IMR-90 (cell line): ENCODE data around the gene AQP1. TPM values are rescaled to one million over a fixed set of nuclear protein-coding genes. Genes with fewer than 3 reads are reported as not detected.
A peak's percentile ranks its signal among the peaks of the same experiment; 100 is the strongest.

Experiments used
- ATAC-seq: fragments of 200-7000 bp; cut with Tn5 transposase; 2 replicates; pipeline ENCODE4 v1.9.1; 2020; ENCODE audit warnings: low read depth, mild to moderate bottlenecking, moderate library complexity
- BruUV-seq: library from RNA; stranded (reverse); fragments of 400-500 nt; replicated peaks from 2 replicates; lab custom pipeline; 2021; lab: Mats Ljungman, UMichigan
- CTCF ChIA-PET: fragments of 300-600 bp; formaldehyde crosslinking; extraction: SDS; loops from one replicate; lab custom pipeline; 2021; ENCODE audit warnings: antibody characterized with exemption; lab: Yijun Ruan, JAX
- POLR2A ChIA-PET: fragments of 300-600 bp; sonication (Branson Sonifier 250); formaldehyde crosslinking; loops from one replicate; lab custom pipeline; 2022; ENCODE audit warnings: antibody characterized with exemption; ENCODE audit not compliant: unreplicated experiment; lab: Charles Lee
- DNase-seq: peaks from one replicate; pipeline ENCODE4 v3.0.0; 2013
- H2AFZ ChIP-seq: replicated peaks from 2 replicates; pipeline ENCODE3; 2013; ENCODE audit warnings: low read length, mild to moderate bottlenecking; ENCODE audit not compliant: poor library complexity
- H2AK5ac ChIP-seq: 2 replicates; pipeline ENCODE4 v1.6.1; 2013; ENCODE audit warnings: low read depth, low read length, inconsistent platforms
- H2AK9ac ChIP-seq: replicated peaks from 2 replicates; pipeline ENCODE3; 2013; ENCODE audit warnings: mild to moderate bottlenecking, low read depth, low read length, moderate library complexity; ENCODE audit not compliant: poor library complexity
- H2BK120ac ChIP-seq: 2 replicates; pipeline ENCODE4 v1.6.1; 2013; ENCODE audit warnings: low read depth, low read length, inconsistent platforms
- H2BK15ac ChIP-seq: 3 replicates; pipeline ENCODE4 v1.6.1; 2013; ENCODE audit warnings: low read depth, low read length, inconsistent platforms
- H2BK20ac ChIP-seq: 2 replicates; pipeline ENCODE4 v1.6.1; 2013; ENCODE audit warnings: low read depth, mild to moderate bottlenecking, inconsistent platforms, low read length, moderate library complexity
- H2BK5ac ChIP-seq: 2 replicates; pipeline ENCODE4 v1.6.1; 2013; ENCODE audit warnings: mild to moderate bottlenecking, low read depth, low read length, inconsistent platforms; ENCODE audit not compliant: poor library complexity, severe bottlenecking
- H3K14ac ChIP-seq: replicated peaks from 2 replicates; pipeline ENCODE4 v1.6.1; 2013; ENCODE audit warnings: low read depth, low read length, inconsistent platforms
- H3K18ac ChIP-seq: 2 replicates; pipeline ENCODE4 v1.6.1; 2013; ENCODE audit warnings: low read depth, low read length, control low read depth
- H3K23ac ChIP-seq: 2 replicates; pipeline ENCODE4 v1.6.1; 2013; ENCODE audit warnings: low read depth, low read length, inconsistent platforms
- H3K27ac ChIP-seq: 2 replicates; pipeline ENCODE4 v1.5.1; 2013; ENCODE audit warnings: mild to moderate bottlenecking, control low read depth, low read length; ENCODE audit not compliant: insufficient read depth
- H3K27me3 ChIP-seq: 2 replicates; pipeline ENCODE4 v1.6.1; 2013; ENCODE audit warnings: low read length; ENCODE audit not compliant: control insufficient read depth, insufficient read depth
- H3K36me3 ChIP-seq: 2 replicates; pipeline ENCODE4 v1.6.1; 2013; ENCODE audit warnings: low read length, mixed read lengths; ENCODE audit not compliant: control insufficient read depth, insufficient read depth
- H3K4ac ChIP-seq: 2 replicates; pipeline ENCODE4 v1.6.1; 2013; ENCODE audit warnings: low read depth, low read length, inconsistent platforms
- H3K4me1 ChIP-seq: 2 replicates; pipeline ENCODE4 v1.6.1; 2013; ENCODE audit warnings: low read length, mixed read lengths; ENCODE audit not compliant: control insufficient read depth, insufficient read depth
- H3K4me2 ChIP-seq: 2 replicates; pipeline ENCODE4 v1.6.1; 2013; ENCODE audit warnings: low read depth, mild to moderate bottlenecking, control low read depth, low read length, moderate library complexity
- H3K4me3 ChIP-seq: 2 replicates; pipeline ENCODE4 v1.5.1; 2013; ENCODE audit warnings: low read depth, mild to moderate bottlenecking, control low read depth, low read length, moderate library complexity; ENCODE audit not compliant: insufficient read depth
- H3K56ac ChIP-seq: 2 replicates; pipeline ENCODE4 v1.6.1; 2013; ENCODE audit warnings: low read length, inconsistent platforms; ENCODE audit not compliant: insufficient read depth; ENCODE audit errors: extremely low read depth
- H3K79me1 ChIP-seq, 2 experiments: 2 replicates each; pipeline ENCODE4 v1.6.1; 2013; ENCODE audit warnings: low read length in 2 of 2, inconsistent platforms in 1 of 2, low read depth in 1 of 2
- H3K9ac ChIP-seq: 2 replicates; pipeline ENCODE4 v1.6.1; 2013; ENCODE audit warnings: low read depth, low read length, control low read depth
- H3K9me1 ChIP-seq: 2 replicates; pipeline ENCODE4 v1.6.1; 2013; ENCODE audit warnings: low read length, inconsistent platforms; ENCODE audit not compliant: insufficient read depth
- H3K9me3 ChIP-seq: 2 replicates; pipeline ENCODE4 v1.6.1; 2013; ENCODE audit warnings: low read length; ENCODE audit not compliant: control insufficient read depth, insufficient read depth
- H4K20me1 ChIP-seq: 2 replicates; pipeline ENCODE4 v1.6.1; 2013; ENCODE audit warnings: low read length, inconsistent platforms; ENCODE audit not compliant: insufficient read depth
- H4K5ac ChIP-seq: 2 replicates; pipeline ENCODE4 v1.6.1; 2013; ENCODE audit warnings: mild to moderate bottlenecking, low read depth, low read length, control low read depth
- H4K8ac ChIP-seq, 2 experiments: 2 replicates each; pipeline ENCODE4 v1.6.1; 2013; ENCODE audit warnings: low read depth in 2 of 2, low read length in 2 of 2, control low read depth in 1 of 2, inconsistent platforms in 1 of 2
- H4K91ac ChIP-seq: 2 replicates; pipeline ENCODE4 v1.6.1; 2013; ENCODE audit warnings: low read depth, low read length, inconsistent platforms; ENCODE audit not compliant: insufficient read depth
- CEBPB ChIP-seq: IDR thresholded peaks from 2 replicates; pipeline ENCODE4 v1.6.1; 2012; ENCODE audit warnings: low read depth, low read length, improper control_type of control experiment
- WGBS, 2 experiments: methylation state at CpG; one replicate each; pipeline versions ENCODE4 v1.1.5 to v1.1.7; 2013; ENCODE audit warnings: missing lambda C conversion rate in 2 of 2; ENCODE audit not compliant: insufficient read length in 1 of 2; ENCODE audit errors: extremely low coverage in 2 of 2; 5-methylcytosine and 5-hydroxymethylcytosine counted together
- dilution Hi-C: fragments of 300-500 bp; cut with HindIII; formaldehyde crosslinking; loops from one replicate; pipeline ENCODE4 v1.14.3; 2018; ENCODE audit warnings: low sequenced_read_pairs; ENCODE audit not compliant: unreplicated experiment
- in situ Hi-C: fragments of 300-500 bp; cut with MboI; formaldehyde crosslinking; loops from 3 replicates; pipeline ENCODE4 v1.14.3; 2019; ENCODE audit warnings: low sequenced_read_pairs, inconsistent platforms, mixed read lengths
- intact Hi-C: fragments of 100-400 bp; cut with micrococcal nuclease; formaldehyde crosslinking; loops from 2 replicates; pipeline ENCODE4 v1.10.0; 2022
- polyA plus RNA-seq, 3 experiments: library from polyadenylated mRNA; depleted of rRNA; stranded (reverse); fragments of >200 nt; gene quantifications; 2 replicates each; pipeline ENCODE4 v1.2.3, GENCODE V29; 2012; ENCODE audit warnings: low replicate concordance in 1 of 3
- total RNA-seq: library from RNA; depleted of rRNA; stranded (reverse); fragments of >200 nt; gene quantifications from 2 replicates; pipeline ENCODE4 v1.2.3, GENCODE V29; 2012

AQP1 gene
- total and polyA plus RNA-seq, 2 of the 4 experiments (the other 2 are of a cell fraction) = 0.18 to 0.39 TPM

- Histone ChIP-seq H2BK5ac (no peak overlapping the region), H3K36me3 (no peaks in the 10 kb centered on the region), H3K4ac (no peak overlapping the region; the same call in 1 of the 2 replicates), H4K8ac (no peak overlapping the region), H3K56ac (no peak overlapping the region), H3K9ac (no peak overlapping the region), H4K5ac (no peak overlapping the region), H3K18ac (no peak overlapping the region), H4K91ac (peak overlapping the region; percentile 34; the same call in 1 of the 2 replicates), H3K9me3 (no peaks in the 10 kb centered on the region), H3K79me1 (no peaks in the 10 kb centered on the region), H3K9me1 (peaks cover 5% of the 10 kb centered on the region; the same call in 1 of the 2 replicates), H3K27ac (no peak overlapping the region), H3K4me1 (peaks cover 2% of the 10 kb centered on the region; the same call in 1 of the 2 replicates), H2AFZ (no peak overlapping the region), H4K20me1 (no peaks in the 10 kb centered on the region), H3K27me3 (peaks cover 1% of the 10 kb centered on the region; the same call in 1 of the 2 replicates), H2AK9ac (peak overlapping the region; percentile 46), H2BK15ac (no peak overlapping the region), H3K14ac (no peak overlapping the region), H2AK5ac (no peak overlapping the region), H2BK120ac (no peak overlapping the region), H3K4me2 (no peak overlapping the region), H3K4me3 (no peak overlapping the region), H3K23ac (no peak overlapping the region), H2BK20ac (no peak overlapping the region)
- ATAC-seq = no peak
- no peak for TF ChIP-seq CEBPB
- dilution Hi-C loops = no loop called here
- BruUV-seq = no TSS peak
- intact Hi-C loops = no loop called here
- WGBS, 2 experiments = 100% methylated on average over 1 of the region's 6 CpGs; no CpG with 5 or more reads in 1 of the 2 experiments
- ChIA-PET CTCF (interaction anchor here (1.1 kb wide), 1 partner anchor 23 kb away, joined by 3 read pairs; no protein-coding TSS in a partner anchor), POLR2A (no interaction called here)
- no peak for DNase-seq
- in situ Hi-C loops = no loop called here
Measured at GRCh38 chr7:30915751-30916150, 4.1 kb downstream of the AQP1 start.
